PC-3 (cell line): Measurements from ENCODE around the gene C8A.

Experiments used
- CTCF ChIP-seq: fragments of 300-600 bp; sonication (generic); conservative IDR thresholded peaks from 2 replicates; pipeline ENCODE4 v1.5.1; 2017; ENCODE audit warnings: antibody characterized with exemption, low read depth, mild to moderate bottlenecking, low read length
- EZH2 ChIP-seq: fragments of 300-600 bp; sonication (generic); IDR thresholded peaks from one replicate; pipeline ENCODE4 v1.6.1; 2017; ENCODE audit warnings: antibody characterized with exemption, mild to moderate bottlenecking, low read length; ENCODE audit not compliant: unreplicated experiment
- EZH2phosphoT487 ChIP-seq: fragments of 300-600 bp; sonication (generic); IDR thresholded peaks from 2 replicates; pipeline ENCODE4 v1.6.1; 2018; ENCODE audit warnings: mild to moderate bottlenecking, antibody characterized with exemption, low read length, borderline replicate concordance

DNA sequence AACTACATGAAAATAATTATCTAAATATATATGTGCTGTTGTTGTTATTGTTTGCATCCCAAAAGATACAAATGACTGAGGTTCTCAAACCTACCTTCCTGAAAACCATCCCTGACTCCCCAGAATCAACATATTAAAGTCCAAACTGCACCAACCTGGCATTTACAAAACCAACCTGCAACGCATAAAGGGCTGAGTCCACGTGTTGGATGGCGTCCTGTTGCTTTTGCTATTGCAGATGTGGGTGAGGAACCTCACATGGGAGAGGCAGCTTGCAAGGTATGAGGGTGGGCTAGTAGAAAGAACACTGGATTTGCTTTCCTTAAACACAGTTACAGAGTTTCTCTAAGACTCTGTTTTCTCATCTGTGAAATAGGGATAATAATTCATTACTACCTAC is 112.8 kb downstream of the C8A start:
- no peak for TF ChIP-seq CTCF
- no peak for TF ChIP-seq EZH2phosphoT487
- TF ChIP-seq EZH2 = no peak
